Astrocyte (in vitro differentiated cells and primary cell): ENCODE measurements around the gene XBP1. TPM values are rescaled to one million over a fixed set of nuclear protein-coding genes. Genes with fewer than 3 reads are reported as not detected.
"Not testable (repeated sequence)": the region's sequence is repeated elsewhere in the genome, so short reads cannot be mapped to it uniquely, and the experiment has no call there.

Experiments
- DNase-seq: peaks from one replicate; pipeline ENCODE4 v3.0.0-alpha.2; 2010; ENCODE audit warnings: low read depth
- FAIRE-seq: peaks from 2 replicates; lab custom pipeline; 2011; peaks lifted over from hg19 to GRCh38; lab: Jason Lieb, UNC
- H2AFZ ChIP-seq: 2 replicates; pipeline ENCODE4 v1.6.0; 2012; ENCODE audit warnings: low read depth, low read length, inconsistent platforms
- H3K27ac ChIP-seq: 2 replicates; pipeline ENCODE4 v1.5.1; 2011; ENCODE audit warnings: low read depth, low read length, inconsistent platforms
- H3K27me3 ChIP-seq: 2 replicates; pipeline ENCODE4 v1.6.0; 2011; ENCODE audit warnings: low read length, inconsistent platforms; ENCODE audit not compliant: insufficient read depth
- H3K36me3 ChIP-seq: 2 replicates; pipeline ENCODE4 v1.5.1; 2011; ENCODE audit warnings: low read length, inconsistent platforms; ENCODE audit not compliant: insufficient read depth
- H3K4me1 ChIP-seq: 2 replicates; pipeline ENCODE4 v1.5.1; 2011; ENCODE audit warnings: low read length, inconsistent platforms; ENCODE audit not compliant: insufficient read depth
- H3K4me2 ChIP-seq: 2 replicates; pipeline ENCODE4 v1.6.0; 2012; ENCODE audit warnings: low read length, inconsistent platforms
- H3K4me3 ChIP-seq: 2 replicates; pipeline ENCODE4 v1.5.1; 2011; ENCODE audit warnings: low read depth, mild to moderate bottlenecking, low read length, inconsistent platforms; ENCODE audit not compliant: insufficient read depth
- H3K79me2 ChIP-seq: 2 replicates; pipeline ENCODE4 v1.6.0; 2012; ENCODE audit warnings: mild to moderate bottlenecking, low read length, inconsistent platforms; ENCODE audit not compliant: insufficient read depth
- H3K9ac ChIP-seq: 2 replicates; pipeline ENCODE4 v1.6.0; 2012; ENCODE audit warnings: mild to moderate bottlenecking, low read length, inconsistent platforms
- H3K9me3 ChIP-seq: 2 replicates; pipeline ENCODE4 v1.5.1; 2012; ENCODE audit warnings: low read depth, mild to moderate bottlenecking, low read length, inconsistent platforms; ENCODE audit not compliant: insufficient read depth
- H4K20me1 ChIP-seq: 2 replicates; pipeline ENCODE4 v1.6.0; 2012; ENCODE audit warnings: low read length, inconsistent platforms; ENCODE audit not compliant: insufficient read depth
- H3K27ac Mint-ChIP-seq: one replicate; pipeline ENCODE4 v1.8.0; 2021; ENCODE audit warnings: mild to moderate bottlenecking, mixed read lengths; ENCODE audit not compliant: unreplicated experiment
- H3K27me3 Mint-ChIP-seq: one replicate; pipeline ENCODE4 v1.8.0; 2021; ENCODE audit warnings: low read depth, mixed read lengths; ENCODE audit not compliant: unreplicated experiment
- H3K36me3 Mint-ChIP-seq: one replicate; pipeline ENCODE4 v1.8.0; 2021; ENCODE audit warnings: low read depth, mixed read lengths; ENCODE audit not compliant: unreplicated experiment
- H3K4me1 Mint-ChIP-seq: one replicate; pipeline ENCODE4 v1.8.0; 2021; ENCODE audit warnings: low read depth, mixed read lengths; ENCODE audit not compliant: unreplicated experiment
- H3K4me3 Mint-ChIP-seq: one replicate; pipeline ENCODE4 v1.8.0; 2021; ENCODE audit warnings: mild to moderate bottlenecking, moderate library complexity, mixed read lengths; ENCODE audit not compliant: unreplicated experiment
- H3K9me3 Mint-ChIP-seq: one replicate; pipeline ENCODE4 v1.8.0; 2021; ENCODE audit warnings: mild to moderate bottlenecking, mixed read lengths; ENCODE audit not compliant: unreplicated experiment
- EZH2 ChIP-seq: IDR thresholded peaks from 2 replicates; pipeline ENCODE4 v1.6.1; 2012; ENCODE audit warnings: mild to moderate bottlenecking, low read length, inconsistent platforms; ENCODE audit not compliant: insufficient read depth
- total RNA-seq: library from RNA; stranded (reverse); gene quantifications from 2 replicates; pipeline ENCODE4 v1.2.1, GENCODE V29; 2021
- TF ChIP-seq, protein P1 (sequence below): IDR thresholded peaks from 2 replicates; pipeline ENCODE4 v1.5.1; 2011; ENCODE audit warnings: low read depth, mild to moderate bottlenecking, inconsistent platforms, low read length, moderate library complexity; ENCODE audit not compliant: insufficient read depth

Gene XBP1
- total RNA-seq, 1 donor from 2014 or later: 142 TPM

DNA sequence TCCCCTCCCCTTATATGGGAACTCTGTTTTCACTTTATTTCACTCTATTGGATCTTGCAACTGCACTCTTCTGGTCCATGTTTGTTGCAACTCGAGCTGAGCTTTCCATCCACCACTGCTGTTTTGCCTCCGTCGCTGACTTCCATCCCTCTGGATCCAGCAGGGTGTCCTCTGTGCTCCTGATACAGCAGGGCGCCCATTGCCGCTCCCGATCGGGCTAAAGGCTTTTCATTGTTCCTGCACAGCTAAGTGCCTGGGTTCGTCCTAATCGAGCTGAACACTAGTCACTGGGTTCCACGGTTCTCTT, 39.0 kb downstream of the XBP1 start:
- no peaks in the 10 kb centered on the region for H3K9me3 ChIP-seq
- H3K27ac Mint-ChIP-seq: no peak overlapping the region
- H3K27me3 Mint-ChIP-seq: no peaks in the 10 kb centered on the region
- no peak overlapping the region for H3K4me3 ChIP-seq
- H3K4me1 Mint-ChIP-seq: no peaks in the 10 kb centered on the region
- no peak overlapping the region for H3K27ac ChIP-seq
- H3K79me2 ChIP-seq: no peaks in the 10 kb centered on the region
- H3K4me2 ChIP-seq: no peak overlapping the region
- DNase-seq (no peak), FAIRE-seq (no peak)
- H3K27me3 ChIP-seq: no peaks in the 10 kb centered on the region
- H3K9ac ChIP-seq: no peak overlapping the region
- H3K36me3 Mint-ChIP-seq: no peaks in the 10 kb centered on the region
- H3K4me1 ChIP-seq: no peaks in the 10 kb centered on the region
- H3K4me3 Mint-ChIP-seq: no peak overlapping the region
- no peak overlapping the region for H2AFZ ChIP-seq
- H3K9me3 Mint-ChIP-seq: peaks cover 3% of the 10 kb centered on the region
- no peaks in the 10 kb centered on the region for H3K36me3 ChIP-seq
- TF ChIP-seq, protein P1, sequence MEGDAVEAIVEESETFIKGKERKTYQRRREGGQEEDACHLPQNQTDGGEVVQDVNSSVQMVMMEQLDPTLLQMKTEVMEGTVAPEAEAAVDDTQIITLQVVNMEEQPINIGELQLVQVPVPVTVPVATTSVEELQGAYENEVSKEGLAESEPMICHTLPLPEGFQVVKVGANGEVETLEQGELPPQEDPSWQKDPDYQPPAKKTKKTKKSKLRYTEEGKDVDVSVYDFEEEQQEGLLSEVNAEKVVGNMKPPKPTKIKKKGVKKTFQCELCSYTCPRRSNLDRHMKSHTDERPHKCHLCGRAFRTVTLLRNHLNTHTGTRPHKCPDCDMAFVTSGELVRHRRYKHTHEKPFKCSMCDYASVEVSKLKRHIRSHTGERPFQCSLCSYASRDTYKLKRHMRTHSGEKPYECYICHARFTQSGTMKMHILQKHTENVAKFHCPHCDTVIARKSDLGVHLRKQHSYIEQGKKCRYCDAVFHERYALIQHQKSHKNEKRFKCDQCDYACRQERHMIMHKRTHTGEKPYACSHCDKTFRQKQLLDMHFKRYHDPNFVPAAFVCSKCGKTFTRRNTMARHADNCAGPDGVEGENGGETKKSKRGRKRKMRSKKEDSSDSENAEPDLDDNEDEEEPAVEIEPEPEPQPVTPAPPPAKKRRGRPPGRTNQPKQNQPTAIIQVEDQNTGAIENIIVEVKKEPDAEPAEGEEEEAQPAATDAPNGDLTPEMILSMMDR: no peak
- no peak for TF ChIP-seq EZH2
- H4K20me1 ChIP-seq: no peaks in the 10 kb centered on the region

DNA sequence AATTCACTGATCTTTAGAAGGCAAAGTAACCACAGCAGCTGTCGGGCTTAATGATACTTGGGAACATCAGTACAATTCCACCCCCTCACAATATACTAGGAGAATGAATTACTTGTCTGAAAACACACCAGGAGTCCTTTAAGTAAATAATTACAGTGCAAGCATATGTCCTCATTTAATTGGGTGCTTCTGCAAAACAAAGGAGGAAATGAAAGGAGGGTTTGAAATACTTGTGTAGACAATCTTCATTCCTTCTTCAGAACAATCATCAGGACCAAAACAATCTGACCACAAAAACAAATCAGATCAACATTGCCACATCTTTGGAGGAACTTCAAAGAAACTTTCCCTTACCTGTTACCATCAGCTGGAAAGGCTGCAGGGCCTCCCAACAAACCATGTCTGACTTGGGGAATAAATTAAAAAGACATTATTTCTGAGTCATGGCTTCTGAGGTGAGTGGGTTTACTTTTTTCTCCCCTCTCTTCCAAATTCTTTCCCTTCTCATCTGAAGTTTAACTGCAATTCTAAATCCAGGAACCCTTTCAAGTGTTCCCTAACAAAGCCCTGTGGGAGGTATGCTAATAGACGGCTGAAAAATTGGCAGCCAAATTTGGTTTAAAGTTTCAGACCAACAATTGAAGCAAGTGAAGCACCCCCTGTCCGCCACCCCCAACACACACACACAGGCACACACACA, 40.4 kb downstream of the XBP1 start:
- Histone ChIP-seq H3K4me2 (no peak overlapping the region), H3K4me1 (no peaks in the 10 kb centered on the region), H3K9ac (no peak overlapping the region), H3K27me3 (no peaks in the 10 kb centered on the region), H2AFZ (no peak overlapping the region), H3K36me3 (no peaks in the 10 kb centered on the region), H3K9me3 (no peaks in the 10 kb centered on the region), H3K79me2 (no peaks in the 10 kb centered on the region), H3K27ac (no peak overlapping the region), H3K4me3 (no peak overlapping the region), H4K20me1 (no peaks in the 10 kb centered on the region)
- Mint-ChIP-seq H3K27me3 (no peaks in the 10 kb centered on the region), H3K4me1 (no peaks in the 10 kb centered on the region), H3K9me3 (peaks cover 3% of the 10 kb centered on the region), H3K4me3 (no peak overlapping the region), H3K27ac (no peak overlapping the region), H3K36me3 (no peaks in the 10 kb centered on the region)
- FAIRE-seq (no peak), DNase-seq (no peak)
- TF ChIP-seq, protein P1: no peak
- TF ChIP-seq EZH2: no peak

DNA sequence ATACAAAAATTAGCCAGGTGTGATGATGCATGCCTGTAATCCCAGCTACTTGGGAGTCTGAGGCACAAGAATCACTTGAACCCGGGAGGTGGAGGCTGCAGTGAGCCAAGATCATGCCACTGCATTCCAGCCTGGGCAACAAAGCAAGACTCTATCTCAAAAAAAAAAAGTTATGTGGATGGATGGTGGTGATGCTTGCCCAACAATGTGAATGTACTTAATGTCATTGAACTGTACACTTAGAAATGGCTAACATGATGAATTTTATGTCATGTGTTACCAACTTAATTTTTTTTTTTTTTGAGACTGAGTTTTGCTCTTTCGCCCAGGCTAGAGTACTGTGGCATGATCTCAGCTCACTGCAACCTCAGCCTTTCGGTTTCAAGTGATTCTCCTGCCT, 45.9 kb downstream of the XBP1 start:
- H3K27ac ChIP-seq, H3K4me3 Mint-ChIP-seq, H3K36me3 ChIP-seq, H3K4me2 ChIP-seq, FAIRE-seq, DNase-seq, H3K79me2 ChIP-seq, H3K4me1 Mint-ChIP-seq, H4K20me1 ChIP-seq, H3K36me3 Mint-ChIP-seq, H3K9me3 ChIP-seq, H3K9me3 Mint-ChIP-seq, H3K4me3 ChIP-seq, H3K27me3 ChIP-seq, H2AFZ ChIP-seq, H3K27me3 Mint-ChIP-seq, H3K27ac Mint-ChIP-seq, H3K9ac ChIP-seq: not testable (repeated sequence)
- peaks cover 14% of the 10 kb centered on the region for H3K4me1 ChIP-seq
